T-helper 2 cell treated with Interferon-gamma antibody and Interleukin-4, amounts not matched to agents 5 μg/mL and 100 μg/mL, for 36 hours (primary cell): Measurements from ENCODE around the gene HOXA6.
A peak's percentile ranks its signal among the peaks of the same experiment; 100 is the strongest.

Experiments
- DNase-seq: peaks from one replicate; pipeline ENCODE4 v3.0.0; 2021; ENCODE audit warnings: low spot score
- H3K27ac Mint-ChIP-seq: one replicate; pipeline ENCODE4 v1.8.0; 2021; ENCODE audit warnings: mild to moderate bottlenecking, mixed read lengths
- H3K27me3 Mint-ChIP-seq: one replicate; pipeline ENCODE4 v1.8.0; 2021; ENCODE audit warnings: low read depth, mixed read lengths
- H3K36me3 Mint-ChIP-seq: one replicate; pipeline ENCODE4 v1.8.0; 2021; ENCODE audit warnings: low read depth, mixed read lengths
- H3K4me1 Mint-ChIP-seq: one replicate; pipeline ENCODE4 v1.8.0; 2021; ENCODE audit warnings: low read depth, mixed read lengths
- H3K4me3 Mint-ChIP-seq: one replicate; pipeline ENCODE4 v1.8.0; 2022; ENCODE audit warnings: mild to moderate bottlenecking, moderate library complexity, mixed read lengths
- H3K9me3 Mint-ChIP-seq: one replicate; pipeline ENCODE4 v1.8.0; 2021; ENCODE audit warnings: mixed read lengths

HOXA6 gene

DNA sequence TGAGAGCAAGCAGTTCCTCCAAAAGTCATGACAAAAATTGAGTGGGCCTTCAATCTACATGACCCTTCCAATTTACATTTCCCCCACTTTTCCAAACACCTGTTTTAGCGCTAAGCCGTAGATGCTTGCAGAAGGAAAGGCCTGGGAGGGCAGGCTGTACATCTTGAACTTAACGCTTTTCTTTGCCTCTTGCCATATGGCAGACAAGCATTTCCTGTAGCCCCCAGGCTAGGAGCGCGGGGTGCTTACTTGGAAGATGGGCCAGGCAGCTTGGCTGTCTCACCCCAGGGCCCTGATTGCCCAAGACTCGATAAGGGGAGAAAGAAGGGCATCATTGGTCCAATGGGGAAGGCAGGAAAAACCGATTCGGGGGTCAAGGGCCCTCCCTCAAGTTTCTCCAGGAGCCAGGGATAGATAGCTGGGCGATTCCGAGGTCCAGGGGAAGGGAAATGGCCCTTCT is 24.8 kb upstream of the HOXA6 start:
- Mint-ChIP-seq H3K4me1 (peaks cover 5% of the 10 kb centered on the region), H3K27ac (peak overlapping the region; percentile 85), H3K4me3 (peak overlapping the region; percentile 55), H3K9me3 (no peaks in the 10 kb centered on the region), H3K27me3 (peaks cover 70% of the 10 kb centered on the region), H3K36me3 (peaks cover 8% of the 10 kb centered on the region)
- DNase-seq: no peak

DNA sequence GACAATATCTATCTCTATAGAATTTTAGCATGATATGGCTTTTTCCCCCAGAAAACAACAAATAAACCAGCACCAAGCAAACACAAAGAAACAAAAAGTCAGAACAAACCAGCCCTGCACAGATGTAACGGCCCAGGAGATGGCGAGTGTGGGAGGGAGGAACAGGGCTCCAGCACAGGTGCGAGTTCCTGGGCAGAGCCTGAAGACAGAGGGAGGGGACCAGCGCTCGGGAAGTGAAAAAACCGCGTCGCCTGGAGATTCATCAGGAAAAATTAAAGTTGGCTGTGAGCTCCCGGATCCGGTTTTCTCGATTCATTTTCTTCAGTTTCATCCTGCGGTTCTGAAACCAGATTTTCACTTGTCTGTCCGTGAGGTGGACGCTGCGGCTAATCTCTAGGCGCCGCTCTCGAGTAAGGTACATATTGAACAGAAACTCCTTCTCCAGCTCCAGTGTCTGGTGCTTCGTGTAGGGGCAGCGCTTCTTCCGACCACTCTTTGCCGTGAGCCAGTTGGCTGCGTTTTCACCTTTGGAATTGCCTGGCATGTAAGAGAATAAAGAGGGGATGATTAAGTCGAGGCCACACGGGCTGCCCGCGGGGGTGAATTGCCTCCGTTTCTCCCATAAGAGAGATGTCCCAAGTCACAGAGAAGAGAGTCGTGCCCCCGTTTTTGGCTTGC is 24.2 kb upstream of the HOXA6 start:
- Mint-ChIP-seq H3K4me1 (peaks cover 5% of the 10 kb centered on the region), H3K27me3 (peaks cover 76% of the 10 kb centered on the region), H3K27ac (peak overlapping the region; percentile 85), H3K9me3 (no peaks in the 10 kb centered on the region), H3K4me3 (peak overlapping the region; percentile 55), H3K36me3 (peaks cover 8% of the 10 kb centered on the region)
- DNase-seq: no peak

DNA sequence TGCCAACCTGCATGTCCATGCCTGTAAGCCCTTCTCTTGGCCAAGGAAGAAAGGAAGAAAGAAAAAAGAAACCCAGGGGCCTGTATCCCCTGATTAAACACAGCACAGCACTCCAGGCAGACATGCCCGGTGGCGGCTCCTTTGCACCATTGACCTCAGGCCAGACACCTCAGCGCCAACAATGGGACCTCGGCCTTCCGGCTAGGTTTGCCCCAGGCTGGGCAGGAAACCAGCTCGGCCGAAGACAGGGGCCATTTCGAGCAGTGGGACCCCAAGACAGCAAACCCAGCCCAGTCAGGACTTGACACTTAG is 23.7 kb upstream of the HOXA6 start:
- Mint-ChIP-seq H3K27me3 (peaks cover 76% of the 10 kb centered on the region), H3K4me1 (peaks cover 5% of the 10 kb centered on the region), H3K27ac (no peak overlapping the region), H3K4me3 (no peak overlapping the region), H3K36me3 (peaks cover 8% of the 10 kb centered on the region), H3K9me3 (no peaks in the 10 kb centered on the region)
- DNase-seq: no peak

DNA sequence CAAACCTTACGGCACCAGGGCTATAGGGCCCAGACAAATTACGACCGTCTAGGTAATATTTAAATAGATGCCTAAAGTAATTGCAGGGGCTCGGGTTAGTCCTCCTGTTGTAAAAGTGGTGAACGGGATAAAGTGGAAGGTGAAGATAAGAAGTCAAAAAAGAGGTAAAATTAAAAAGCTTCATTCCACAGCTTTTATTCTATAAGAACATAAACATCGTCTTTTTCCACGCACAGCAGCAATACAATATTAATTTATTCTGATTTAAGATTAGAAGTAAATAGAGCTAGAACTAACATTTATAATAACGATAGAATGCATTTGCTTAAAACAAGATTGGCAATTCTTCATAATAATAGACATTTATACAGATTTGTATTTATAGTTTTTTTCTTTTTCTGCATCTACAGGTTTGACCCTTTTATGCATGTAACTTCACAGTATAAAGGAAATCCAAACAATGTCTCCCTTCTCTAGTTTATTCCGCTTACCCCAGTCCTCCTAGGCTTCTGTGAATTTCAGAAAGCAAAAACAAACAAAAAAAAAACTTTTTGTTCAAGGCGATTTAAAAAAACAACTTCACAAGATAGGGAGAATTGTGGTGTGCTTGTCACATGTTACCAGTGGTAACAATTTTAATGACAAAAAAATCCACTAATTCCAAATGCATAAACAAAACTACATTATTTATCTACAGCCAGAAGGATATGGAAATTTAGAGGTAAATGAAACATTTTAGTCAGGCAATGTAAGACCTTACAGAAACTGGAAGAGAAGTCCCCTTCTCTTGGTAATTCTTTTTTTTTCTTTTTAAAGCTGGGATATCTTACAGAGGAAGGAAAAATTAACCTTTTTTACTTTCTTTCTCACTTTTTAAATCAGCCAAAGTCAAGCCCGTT is 23.1 kb upstream of the HOXA6 start:
- Mint-ChIP-seq H3K27me3 (peaks cover 77% of the 10 kb centered on the region), H3K4me3 (no peak overlapping the region)

DNA sequence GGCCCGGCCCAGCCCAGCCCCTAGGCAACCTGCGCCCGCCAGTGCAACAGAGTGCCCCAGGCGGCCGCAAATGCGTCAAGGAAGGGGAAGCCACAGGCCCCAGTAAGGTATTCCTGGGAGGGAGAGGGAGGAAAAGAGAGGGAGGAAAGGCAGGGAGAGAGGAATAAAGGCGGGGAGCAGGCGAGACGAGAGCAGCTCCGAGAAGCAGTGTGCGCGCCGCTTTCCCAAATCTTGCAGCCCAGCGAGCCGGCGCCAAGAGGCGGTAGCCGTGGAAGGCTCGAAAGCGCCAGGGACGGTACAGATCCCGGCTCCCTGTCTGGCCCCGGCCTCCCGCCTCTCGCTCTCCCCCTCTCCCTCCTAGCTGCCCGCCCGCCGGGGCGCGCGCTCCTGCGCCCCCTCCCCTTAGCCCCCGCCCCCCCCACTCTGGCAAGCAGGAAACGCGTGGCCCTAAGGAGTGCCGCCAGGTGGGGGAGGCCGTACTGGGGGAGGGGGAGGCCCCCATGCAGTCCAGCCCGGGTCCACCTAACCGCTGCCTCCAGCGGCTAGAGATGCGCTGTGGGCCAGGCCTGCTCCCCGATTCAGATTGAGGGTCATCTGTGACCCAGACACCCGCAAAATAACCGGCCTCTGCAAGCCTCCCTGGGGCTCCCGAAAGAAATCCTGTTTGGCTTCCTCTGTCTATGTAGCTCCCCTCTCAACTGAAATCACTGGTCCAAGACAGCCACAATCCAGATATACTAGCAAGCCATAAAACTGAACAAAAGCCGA is 22.3 kb upstream of the HOXA6 start:
- no peak overlapping the region for H3K4me3 Mint-ChIP-seq
- H3K27ac Mint-ChIP-seq: no peak overlapping the region
- no peaks in the 10 kb centered on the region for H3K9me3 Mint-ChIP-seq
- H3K36me3 Mint-ChIP-seq: peaks cover 8% of the 10 kb centered on the region
- DNase-seq: no peak
- peaks cover 74% of the 10 kb centered on the region for H3K27me3 Mint-ChIP-seq
- peaks cover 5% of the 10 kb centered on the region for H3K4me1 Mint-ChIP-seq

More for the DNA sequence above, 23.1 kb upstream of the HOXA6 start:
- Mint-ChIP-seq H3K4me1 (peaks cover 5% of the 10 kb centered on the region), H3K27ac (no peak overlapping the region), H3K9me3 (no peaks in the 10 kb centered on the region), H3K36me3 (peaks cover 8% of the 10 kb centered on the region)
- DNase-seq: no peak

DNA sequence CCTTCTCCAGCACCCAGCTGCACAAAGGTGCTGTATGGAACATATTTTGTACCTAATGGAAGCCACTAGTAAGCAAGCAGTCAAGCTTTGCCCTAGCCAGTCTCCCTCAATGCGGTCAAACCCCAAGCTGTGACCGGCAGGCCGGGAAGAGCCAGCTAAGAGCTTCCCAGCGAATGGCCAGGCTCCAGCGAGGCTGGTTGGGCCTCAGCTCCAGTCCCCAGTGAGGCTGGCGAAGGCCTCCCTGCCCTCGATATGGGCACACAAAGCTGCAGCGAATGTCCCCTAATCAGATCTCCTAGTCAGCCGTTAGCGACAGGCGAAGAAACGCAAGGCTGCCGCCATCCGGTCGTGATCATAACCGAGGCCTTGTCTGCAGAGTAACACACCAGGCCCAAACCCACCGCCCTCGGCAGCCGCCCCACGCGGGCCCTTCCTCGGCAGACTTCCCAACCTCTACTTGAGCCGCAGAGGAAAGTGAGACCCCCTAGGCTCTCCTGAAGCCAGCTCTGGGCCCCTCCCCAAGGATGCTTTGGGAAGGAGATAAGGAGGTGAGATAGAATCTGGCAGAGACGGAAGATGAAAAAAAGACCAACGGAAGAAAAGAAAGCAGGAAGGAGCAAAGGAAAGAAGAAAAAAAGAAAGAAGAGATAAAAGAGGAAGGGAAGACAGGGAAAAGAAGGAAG is 20.8 kb upstream of the HOXA6 start:
- Mint-ChIP-seq H3K27me3 (peaks cover 82% of the 10 kb centered on the region), H3K9me3 (no peaks in the 10 kb centered on the region), H3K27ac (peak overlapping the region; percentile 70), H3K4me3 (no peak overlapping the region), H3K36me3 (peaks cover 8% of the 10 kb centered on the region), H3K4me1 (peaks cover 5% of the 10 kb centered on the region)
- no peak for DNase-seq

DNA sequence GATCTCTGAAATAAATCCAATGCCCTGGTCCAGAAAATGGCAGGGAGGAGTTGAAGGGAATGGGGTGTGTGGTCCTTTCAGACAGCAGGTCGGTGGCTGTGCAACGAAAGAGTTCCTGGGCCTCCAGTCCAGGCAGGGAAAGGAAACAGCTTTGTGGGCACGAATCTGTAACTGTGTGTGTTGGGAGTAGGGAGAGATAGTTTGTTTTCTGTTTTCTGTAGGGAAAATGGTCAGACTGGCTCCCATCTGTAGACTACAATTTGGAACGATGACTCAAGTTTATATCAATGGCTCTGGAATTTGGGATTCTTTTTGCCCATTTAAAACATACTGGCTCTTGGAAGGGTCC is 20.3 kb upstream of the HOXA6 start:
- peaks cover 5% of the 10 kb centered on the region for H3K4me1 Mint-ChIP-seq
- H3K4me3 Mint-ChIP-seq: no peak overlapping the region
- H3K27me3 Mint-ChIP-seq: peaks cover 87% of the 10 kb centered on the region
- peaks cover 8% of the 10 kb centered on the region for H3K36me3 Mint-ChIP-seq
- peak overlapping the region; percentile 41 for H3K27ac Mint-ChIP-seq
- no peak for DNase-seq
- no peaks in the 10 kb centered on the region for H3K9me3 Mint-ChIP-seq

DNA sequence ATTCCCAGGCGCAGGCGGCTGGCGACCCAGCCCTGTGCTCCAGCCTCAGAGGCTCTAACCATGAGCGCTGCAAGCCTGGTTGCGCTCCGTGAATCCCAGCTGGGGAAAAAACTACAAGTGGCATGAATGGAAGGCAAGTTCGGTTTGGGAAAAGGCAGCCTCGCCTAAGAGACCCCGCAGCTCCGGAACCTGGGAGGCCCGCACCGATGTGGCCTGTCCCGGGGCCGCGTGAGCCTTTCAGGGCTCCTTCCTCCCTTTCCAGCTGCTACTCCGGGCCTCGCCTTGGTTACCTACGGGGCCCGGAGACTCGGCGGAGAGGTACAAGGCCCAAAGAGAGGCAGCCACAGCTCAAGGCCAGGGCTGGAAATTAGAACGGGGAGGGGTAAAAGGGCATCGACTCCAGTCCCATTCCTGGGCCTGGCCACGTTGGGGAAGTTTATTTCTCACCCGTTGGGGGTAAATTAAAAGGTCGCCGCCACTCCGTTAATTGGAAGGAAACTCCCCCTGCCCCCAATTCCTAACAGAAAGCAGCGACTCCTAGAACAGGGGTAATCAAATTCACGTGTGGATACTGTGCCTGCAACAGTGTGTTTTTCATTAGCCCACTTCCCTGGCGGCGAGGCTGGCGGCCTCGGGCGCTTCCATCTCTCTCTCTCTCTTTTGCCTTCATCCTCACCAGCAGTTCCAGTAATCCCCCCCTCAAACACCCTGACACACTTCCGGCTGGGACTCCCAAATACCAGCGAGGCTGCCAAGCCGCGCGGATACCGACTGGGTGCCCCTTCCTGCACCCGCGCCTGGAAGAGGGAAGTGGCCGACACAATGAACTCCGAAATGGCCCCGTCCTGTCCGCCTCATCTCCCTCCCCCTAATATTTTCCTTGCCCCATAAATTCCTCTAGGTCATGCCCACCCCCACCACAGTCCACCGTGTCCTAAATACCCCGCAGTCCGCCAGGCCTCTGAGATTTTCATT is 19.2 kb upstream of the HOXA6 start:
- Mint-ChIP-seq H3K4me1 (peaks cover 3% of the 10 kb centered on the region), H3K4me3 (no peak overlapping the region), H3K27ac (peak overlapping the region; percentile 85), H3K27me3 (peaks cover 89% of the 10 kb centered on the region), H3K36me3 (peaks cover 3% of the 10 kb centered on the region), H3K9me3 (no peaks in the 10 kb centered on the region)
- no peak for DNase-seq

DNA sequence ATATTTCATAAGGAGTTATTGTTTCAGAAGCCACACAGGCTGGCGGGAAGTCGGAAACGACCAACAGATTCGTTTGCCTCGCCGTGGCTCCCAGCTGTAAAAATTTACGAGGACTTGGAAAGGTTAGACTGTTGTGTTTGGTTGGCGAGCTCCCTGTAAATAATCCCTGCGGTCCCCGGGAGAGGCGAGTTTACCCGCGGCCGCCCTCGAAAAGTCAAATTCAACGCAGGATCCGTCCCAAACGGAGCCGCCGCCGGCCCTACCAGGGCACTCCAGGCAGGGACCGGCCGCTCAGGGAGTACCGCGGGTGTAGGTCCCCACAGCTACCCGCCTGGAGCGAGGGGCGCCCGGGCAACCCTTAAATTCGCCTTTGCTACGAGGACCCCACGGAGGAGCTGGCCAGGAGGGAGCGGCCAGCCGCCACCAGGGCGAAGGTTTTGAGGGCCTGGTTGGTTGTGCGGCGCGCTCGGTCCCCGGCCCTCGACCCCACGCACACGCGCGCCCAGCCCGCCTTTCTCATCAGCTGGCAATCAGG is 18.5 kb upstream of the HOXA6 start:
- Mint-ChIP-seq H3K9me3 (no peaks in the 10 kb centered on the region), H3K27ac (peak overlapping the region; percentile 71), H3K4me1 (peaks cover 3% of the 10 kb centered on the region), H3K4me3 (no peak overlapping the region), H3K36me3 (peaks cover 2% of the 10 kb centered on the region), H3K27me3 (peaks cover 83% of the 10 kb centered on the region)
- no peak for DNase-seq

DNA sequence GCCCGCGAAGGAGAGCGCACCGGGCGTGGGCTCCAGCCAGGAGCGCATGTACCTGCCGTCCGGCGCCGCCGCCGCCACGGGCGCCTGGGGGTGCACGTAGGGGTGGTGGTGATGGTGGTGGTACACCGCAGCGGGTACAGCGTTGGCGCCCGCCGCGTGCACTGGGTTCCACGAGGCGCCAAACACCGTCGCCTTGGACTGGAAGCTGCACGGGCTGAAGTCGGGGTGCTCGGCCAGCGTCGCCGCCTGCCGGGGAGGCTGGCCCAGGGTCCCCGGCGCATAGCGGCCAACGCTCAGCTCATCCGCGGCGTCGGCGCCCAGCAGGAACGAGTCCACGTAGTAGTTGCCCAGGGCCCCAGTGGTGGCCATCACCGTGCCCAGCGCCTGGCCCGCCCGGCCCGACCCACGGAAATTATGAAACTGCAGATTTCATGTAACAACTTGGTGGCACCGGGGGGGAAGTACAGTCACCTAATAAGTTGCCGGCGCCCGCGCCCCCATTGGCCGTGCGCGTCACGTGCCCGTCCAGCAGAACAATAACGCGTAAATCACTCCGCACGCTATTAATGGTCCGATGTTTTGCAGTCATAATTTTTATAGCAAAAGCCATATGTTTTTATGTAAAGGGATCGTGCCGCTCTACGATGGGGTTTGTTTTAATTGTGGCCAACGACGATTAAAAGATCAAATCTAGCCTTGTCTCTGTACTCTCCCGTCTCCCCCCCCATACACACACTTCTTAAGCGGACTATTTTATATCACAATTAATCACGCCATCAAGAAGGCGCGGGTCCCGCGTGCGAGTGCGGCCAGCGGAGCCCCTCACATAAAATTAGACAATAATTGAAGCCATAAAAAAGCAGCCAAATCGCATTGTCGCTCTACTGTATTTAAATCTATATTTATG is 17.8 kb upstream of the HOXA6 start, which contains the start of gene HOXA9:
Gene HOXA9, minus strand, starts transcription at position 449 of the 907 bp plus-strand sequence. Its CDS starts 80 bp downstream, at position 369.
- no peak within 1 kb of the TSS for H3K4me3 Mint-ChIP-seq

DNA sequence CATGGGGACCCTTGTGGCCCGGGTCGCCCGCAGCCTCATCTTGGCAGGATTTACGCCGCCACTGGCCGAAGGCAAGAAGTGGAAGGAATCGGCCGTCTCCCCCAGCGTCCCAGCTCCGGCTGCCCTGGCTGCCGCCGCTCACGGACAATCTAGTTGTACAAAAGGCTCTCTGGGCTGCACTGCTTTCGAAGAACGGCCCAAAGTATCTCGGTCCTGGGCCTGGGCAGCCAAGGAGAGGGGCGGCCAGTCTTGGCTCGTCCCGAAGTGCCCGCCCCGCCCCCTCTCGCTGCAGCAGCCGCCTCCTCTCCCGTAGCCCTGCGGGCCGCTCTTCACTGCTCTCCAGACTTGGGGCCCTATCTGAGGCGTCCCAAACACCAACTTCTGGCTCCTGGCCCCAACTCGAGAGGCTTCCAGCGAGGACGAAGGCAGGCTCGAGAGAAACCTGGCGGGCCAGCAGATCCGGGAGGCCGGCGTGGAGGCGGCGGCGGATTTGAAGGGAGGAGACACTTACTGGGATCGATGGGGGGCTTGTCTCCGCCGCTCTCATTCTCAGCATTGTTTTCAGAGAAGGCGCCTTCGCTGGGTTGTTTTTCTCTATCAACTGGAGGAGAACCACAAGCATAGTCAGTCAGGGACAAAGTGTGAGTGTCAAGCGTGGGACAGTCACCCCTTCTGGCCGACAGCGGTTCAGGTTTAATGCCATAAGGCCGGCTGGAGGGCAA is 17.0 kb upstream of the HOXA6 start:
- H3K36me3 Mint-ChIP-seq: peaks cover 2% of the 10 kb centered on the region
- peaks cover 3% of the 10 kb centered on the region for H3K4me1 Mint-ChIP-seq
- no peaks in the 10 kb centered on the region for H3K9me3 Mint-ChIP-seq
- peak overlapping the region; percentile 67 for H3K27ac Mint-ChIP-seq
- DNase-seq: no peak
- H3K4me3 Mint-ChIP-seq: no peak overlapping the region
- H3K27me3 Mint-ChIP-seq: peaks cover 84% of the 10 kb centered on the region

More for the DNA sequence above, 17.8 kb upstream of the HOXA6 start, which contains the start of gene HOXA9:
- Mint-ChIP-seq H3K4me1 (peaks cover 3% of the 10 kb centered on the region), H3K27me3 (peaks cover 81% of the 10 kb centered on the region), H3K27ac (peak within 1 kb of the TSS; percentile 71), H3K36me3 (peaks cover 2% of the 10 kb centered on the region), H3K9me3 (no peaks in the 10 kb centered on the region)
- DNase-seq: no peak
